Spleen (tissue), 11 donors: ENCODE results near the gene PLA1A. TPM values are rescaled to one million over a fixed set of nuclear protein-coding genes. Genes with fewer than 3 reads are reported as not detected.
A peak's percentile ranks its signal among the peaks of the same experiment; 100 is the strongest.

Experiments
- DNase-seq: peaks from one replicate; pipeline ENCODE4 v3.0.0-alpha.2; 2020
- H3K27ac ChIP-seq, 8 donors: fragments of 200-600 bp; sonication (generic) in 7 of 8; 1 replicate in 4 of 8; 2 replicates in 4 of 8; pipeline versions ENCODE4 v1.5.0 to v1.8.0; 2016 to 2021; ENCODE audit warnings: inconsistent platforms in 4 of 8, mild to moderate bottlenecking in 4 of 8, moderate library complexity in 1 of 8
- H3K27me3 ChIP-seq, 7 donors: fragments of 200-600 bp; sonication (generic) in 6 of 7; replicated peaks in 1 of 7; 1 replicate in 4 of 7; 2 replicates in 3 of 7; pipeline versions ENCODE4 v1.5.0 to v1.8.0; 2016 to 2021; ENCODE audit warnings: inconsistent platforms in 3 of 7, mild to moderate bottlenecking in 1 of 7
- H3K36me3 ChIP-seq, 6 donors: fragments of 200-600 bp; sonication (generic) in 5 of 6; 1 replicate in 4 of 6; 2 replicates in 2 of 6; pipeline versions ENCODE4 v1.5.0 to v1.8.0; 2016 to 2021; ENCODE audit warnings: inconsistent platforms in 2 of 6
- H3K4me1 ChIP-seq, 6 donors: fragments of 200-600 bp; sonication (generic) in 5 of 6; 1 replicate in 3 of 6; 2 replicates in 3 of 6; pipeline versions ENCODE4 v1.5.0 to v1.8.0; 2016 to 2021; ENCODE audit warnings: inconsistent platforms in 3 of 6
- H3K4me3 ChIP-seq, 8 donors: fragments of 200-600 bp; sonication (generic) in 7 of 8; 1 replicate in 4 of 8; 2 replicates in 4 of 8; pipeline versions ENCODE4 v1.5.0 to v1.8.0; 2016 to 2021; ENCODE audit warnings: inconsistent platforms in 4 of 8, mild to moderate bottlenecking in 4 of 8, moderate library complexity in 2 of 8
- H3K9me3 ChIP-seq, 8 donors: fragments of 200-600 bp; sonication (generic) in 7 of 8; 1 replicate in 4 of 8; 2 replicates in 4 of 8; pipeline versions ENCODE4 v1.5.0 to v1.8.0; 2016 to 2021; ENCODE audit warnings: inconsistent platforms in 4 of 8
- POLR2A ChIP-seq, 3 donors: fragments of 450-650 bp; IDR thresholded peaks; one replicate each; pipeline ENCODE4 v1.5.1; 2017; ENCODE audit warnings: antibody characterized with exemption in 3 of 3, mild to moderate bottlenecking in 1 of 3
- POLR2AphosphoS5 ChIP-seq, 3 donors: sonication (generic); formaldehyde crosslinking; IDR thresholded peaks; one replicate each; pipeline ENCODE4 v1.5.1; 2017; ENCODE audit warnings: antibody characterized with exemption in 3 of 3
- WGBS, 5 donors: extraction: QIAGEN DNeasy Blood & Tissue Kit in 3 of 5; methylation state at CpG; one replicate each; pipeline versions ENCODE4 v1.1.5 to v1.1.7; 2013 to 2018; 5-methylcytosine and 5-hydroxymethylcytosine counted together
- intact Hi-C: fragments of 100-400 bp; cut with DNase I; formaldehyde crosslinking; loops from one replicate; pipeline ENCODE4 v1.15.0; 2023; ENCODE audit warnings: low total_unique reads
- polyA plus RNA-seq, 3 donors: library from polyadenylated mRNA; stranded (reverse); fragments of 200-250 nt; gene quantifications; one replicate each; pipeline ENCODE4 v1.2.1, GENCODE V29; 2013
- total RNA-seq, 7 donors: library from RNA; depleted of rRNA in 3 of 7; stranded (reverse); fragments of >200 nt in 3 of 7; fragmentation: NEBNext Ultra II Directional in 4 of 7; extraction: Animal tissue kit (Norgen Biotek cat#: 25700) in 4 of 7; gene quantifications; one replicate each; pipeline versions ENCODE4 v1.1.0 to v1.2.1, GENCODE V29; 2016 to 2021
- TF ChIP-seq, protein P1 (sequence below), 11 experiments: fragments of 200-600 bp in 7 of 11; fragments of 450-650 bp in 4 of 11; sonication (generic) in 4 of 11; IDR thresholded peaks in 8 of 11; conservative IDR thresholded peaks in 3 of 11; 1 replicate in 7 of 11; 2 replicates in 4 of 11; pipeline versions ENCODE4 v1.4.0 to v1.8.0; 2016 to 2021; ENCODE audit warnings: antibody characterized with exemption in 11 of 11, inconsistent platforms in 4 of 11, mild to moderate bottlenecking in 1 of 11
- donor health status: healthy with polysubstance abuse.
- donor health status: DM: no; HTN: no; CAD: no; lungs with moderate emphysema.
- donor health status: DM: no; HTN: no; CAD: no.
- donor health status: Bipolar disorder and iron deficiency.
- donor health status: healthy.
- donor health status: DM: no; HTN: no; CAD: no.
- donor health status: DM: yes; HTN: yes; CAD: no.

The PLA1A gene
- total and polyA plus RNA-seq, 10 donors = 0.27 to 6.8 (median 0.79) TPM; not detected in 1

DNA sequence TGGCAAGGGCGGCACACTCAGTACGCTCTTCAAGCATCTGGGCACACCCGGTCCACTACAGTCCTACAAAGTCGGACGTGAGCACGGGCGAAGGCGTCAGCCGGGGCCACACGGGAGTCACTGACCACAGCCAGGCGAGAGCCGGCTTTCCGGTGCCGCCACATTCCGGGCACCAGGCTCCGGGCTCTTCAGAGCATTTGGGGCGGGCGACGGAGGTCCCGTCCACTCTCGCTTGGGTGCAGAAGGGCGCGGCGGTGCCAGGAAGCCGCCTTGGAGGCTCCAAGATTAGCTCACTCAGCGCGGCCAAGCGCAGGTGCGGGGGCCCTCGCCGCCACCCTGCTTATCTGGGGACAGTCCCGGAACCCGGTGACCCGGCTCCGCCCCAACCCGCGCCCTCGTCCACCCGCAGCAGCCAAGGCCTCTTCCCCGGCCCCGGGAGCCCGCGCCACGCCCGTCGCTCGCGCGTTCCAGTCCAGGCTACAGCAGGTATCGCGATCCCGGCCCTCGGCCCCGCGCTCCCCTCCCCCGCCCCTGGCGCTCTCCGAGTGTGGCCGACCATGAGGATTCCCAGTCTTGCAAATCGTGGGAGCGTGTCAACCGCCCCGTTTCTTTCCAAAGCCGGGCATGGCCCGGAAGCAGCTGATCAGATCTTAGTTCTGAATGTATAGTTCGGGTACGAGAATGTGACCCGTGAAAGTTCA lies 18.2 kb upstream of the PLA1A start, which contains the start of gene ADPRH:
ADPRH (plus strand) TSS at position 127 of the 701 bp plus-strand sequence. CDS start 2,678 bp downstream, outside the sequence.
- Histone ChIP-seq H3K27ac (peak within 1 kb of the TSS; percentile 89 to 94 (median 91)), H3K4me1 (peaks cover 0 to 38% (median 22%) of the 10 kb centered on the region in 6 donors), H3K36me3 (peaks cover 0 to 6% (median 0%) of the 10 kb centered on the region in 6 donors), H3K9me3 (no peaks in the 10 kb centered on the region), H3K27me3 (no peaks in the 10 kb centered on the region), H3K4me3 (peak within 1 kb of the TSS; percentile 43 to 74 (median 54))
- 0 to 2% (median 1%) methylated on average over 41 to 68 of the region's 68 CpGs for WGBS, 5 donors
- intact Hi-C loops = loop anchor here (10.0 kb wide), 1 partner anchor 85 kb away; the partner anchor contains the start of gene POPDC2
- peak; percentile 94 for DNase-seq
- peak; percentile 58 to 85 (median 80) for TF ChIP-seq POLR2AphosphoS5 (IDR thresholded peaks at IDR 0.05)
- TF ChIP-seq POLR2A (IDR thresholded peaks at IDR 0.05) = no peak

- WGBS, 5 donors = 13 to 26% (median 18%) methylated on average over 16 of the region's 16 CpGs
- no peaks in the 10 kb centered on the region for H3K9me3 ChIP-seq
- intact Hi-C loops = loop anchor here (10.0 kb wide), 1 partner anchor 85 kb away; the partner anchor contains the start of gene POPDC2
- peak overlapping the region; percentile 43 to 74 (median 54) for H3K4me3 ChIP-seq
- peaks cover 0 to 13% (median 0%) of the 10 kb centered on the region in 6 donors for H3K36me3 ChIP-seq
- peak; percentile 87 for DNase-seq
- peak overlapping the region; percentile 89 to 94 (median 91) for H3K27ac ChIP-seq
- no peaks in the 10 kb centered on the region for H3K27me3 ChIP-seq
- peaks cover 0 to 38% (median 22%) of the 10 kb centered on the region in 6 donors for H3K4me1 ChIP-seq
- TF ChIP-seq, protein P1, sequence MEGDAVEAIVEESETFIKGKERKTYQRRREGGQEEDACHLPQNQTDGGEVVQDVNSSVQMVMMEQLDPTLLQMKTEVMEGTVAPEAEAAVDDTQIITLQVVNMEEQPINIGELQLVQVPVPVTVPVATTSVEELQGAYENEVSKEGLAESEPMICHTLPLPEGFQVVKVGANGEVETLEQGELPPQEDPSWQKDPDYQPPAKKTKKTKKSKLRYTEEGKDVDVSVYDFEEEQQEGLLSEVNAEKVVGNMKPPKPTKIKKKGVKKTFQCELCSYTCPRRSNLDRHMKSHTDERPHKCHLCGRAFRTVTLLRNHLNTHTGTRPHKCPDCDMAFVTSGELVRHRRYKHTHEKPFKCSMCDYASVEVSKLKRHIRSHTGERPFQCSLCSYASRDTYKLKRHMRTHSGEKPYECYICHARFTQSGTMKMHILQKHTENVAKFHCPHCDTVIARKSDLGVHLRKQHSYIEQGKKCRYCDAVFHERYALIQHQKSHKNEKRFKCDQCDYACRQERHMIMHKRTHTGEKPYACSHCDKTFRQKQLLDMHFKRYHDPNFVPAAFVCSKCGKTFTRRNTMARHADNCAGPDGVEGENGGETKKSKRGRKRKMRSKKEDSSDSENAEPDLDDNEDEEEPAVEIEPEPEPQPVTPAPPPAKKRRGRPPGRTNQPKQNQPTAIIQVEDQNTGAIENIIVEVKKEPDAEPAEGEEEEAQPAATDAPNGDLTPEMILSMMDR (IDR thresholded peaks at IDR 0.05 in 8 of 11, conservative IDR thresholded peaks at IDR 0.05 in 3 of 11) = peak in 1 of 11 experiments; percentile 5
- no peak for TF ChIP-seq POLR2A (IDR thresholded peaks at IDR 0.05)
- peak in 1 of 3 donors; percentile 42 for TF ChIP-seq POLR2AphosphoS5 (IDR thresholded peaks at IDR 0.05)
These were observed 17.5 kb upstream of the PLA1A start for GRCh38 chr3:119580067-119580760.

- H3K4me3 ChIP-seq = no peak overlapping the region
- H3K9me3 ChIP-seq = no peaks in the 10 kb centered on the region
- H3K27me3 ChIP-seq = no peaks in the 10 kb centered on the region
- TF ChIP-seq POLR2A (IDR thresholded peaks at IDR 0.05) = no peak
- TF ChIP-seq, protein P1 (IDR thresholded peaks at IDR 0.05 in 8 of 11, conservative IDR thresholded peaks at IDR 0.05 in 3 of 11) = no peak
- TF ChIP-seq POLR2AphosphoS5 (IDR thresholded peaks at IDR 0.05) = no peak
- H3K4me1 ChIP-seq = peaks cover 0 to 51% (median 28%) of the 10 kb centered on the region in 6 donors
- H3K27ac ChIP-seq = peak overlapping the region in 1 of 8 donors; percentile 94
- DNase-seq = no peak
- peaks cover 0 to 26% (median 2%) of the 10 kb centered on the region in 6 donors for H3K36me3 ChIP-seq
- intact Hi-C loops = loop anchor here (10.0 kb wide), 1 partner anchor 83 kb away; the partner anchor contains the start of gene POPDC2
- 67 to 81% (median 72%) methylated on average over 6 of the region's 6 CpGs for WGBS, 5 donors
These were observed 15.5 kb upstream of the PLA1A start for GRCh38 chr3:119582178-119582577.

DNA sequence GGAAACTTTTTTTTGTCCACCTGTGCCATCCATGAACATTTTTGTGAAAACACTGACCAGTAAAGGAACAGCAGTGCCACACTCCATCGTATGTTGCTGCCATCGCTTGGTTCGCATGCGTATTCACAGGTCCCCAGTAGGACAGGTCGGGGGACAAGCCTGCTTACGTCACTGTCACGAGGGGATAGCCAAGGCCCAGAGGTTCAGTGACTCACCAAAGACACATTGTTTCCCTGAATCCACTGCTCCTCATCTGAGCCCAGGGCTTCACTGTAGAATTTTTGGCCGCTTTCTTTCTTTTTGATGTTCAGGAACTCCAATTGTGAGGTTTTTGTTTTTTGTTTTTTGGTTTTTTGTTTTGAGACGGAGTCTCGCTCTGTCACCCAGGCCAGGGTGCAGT lies 12.5 kb upstream of the PLA1A start:
- WGBS, 5 donors = 91 to 95% (median 94%) methylated on average over 10 of the region's 10 CpGs
- DNase-seq = no peak
- Histone ChIP-seq H3K27me3 (no peaks in the 10 kb centered on the region), H3K9me3 (peaks cover 0 to 3% (median 0%) of the 10 kb centered on the region in 8 donors), H3K36me3 (peaks cover 0 to 26% (median 4%) of the 10 kb centered on the region in 6 donors), H3K4me3 (no peak overlapping the region), H3K27ac (peak overlapping the region in 1 of 8 donors; percentile 47), H3K4me1 (peaks cover 5 to 64% (median 31%) of the 10 kb centered on the region in 6 donors)
- intact Hi-C loops = loop anchor here (10.0 kb wide), 1 partner anchor 80 kb away; the partner anchor contains the start of gene POPDC2
- no peak for TF ChIP-seq POLR2A (IDR thresholded peaks at IDR 0.05)
- TF ChIP-seq POLR2AphosphoS5 (IDR thresholded peaks at IDR 0.05) = no peak
- TF ChIP-seq, protein P1 (IDR thresholded peaks at IDR 0.05 in 8 of 11, conservative IDR thresholded peaks at IDR 0.05 in 3 of 11) = no peak
